ENCODE results near the gene CLCA1.

DNA sequence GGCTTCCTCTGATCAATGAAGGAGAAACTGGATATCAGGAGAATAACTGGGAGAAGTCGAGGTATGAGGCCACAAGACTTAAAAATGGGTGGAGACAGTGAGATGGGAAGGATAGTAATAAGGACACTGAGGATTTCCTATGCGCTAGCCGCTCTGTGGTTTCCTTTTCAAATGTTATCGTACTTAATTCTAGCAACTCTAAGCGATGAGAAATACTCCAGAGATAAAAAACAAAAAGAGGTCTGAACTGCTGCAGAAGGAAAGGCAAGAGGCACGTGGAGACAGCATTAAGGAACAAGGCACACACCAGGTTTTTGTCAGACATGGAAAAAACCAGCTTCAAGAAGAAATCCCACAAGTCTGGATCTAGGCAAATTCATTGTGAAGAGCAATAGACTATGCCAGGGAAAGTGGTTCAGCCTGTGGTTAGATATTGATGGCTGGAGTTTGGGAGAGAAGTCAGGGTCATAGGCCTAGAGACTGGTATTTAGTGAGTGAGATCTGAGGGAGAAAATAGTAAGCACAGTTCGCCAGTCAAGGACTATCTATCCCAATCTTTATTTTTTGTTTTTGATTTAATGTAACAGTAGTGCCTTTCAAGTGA is 39.5 kb upstream of the CLCA1 start:
- TF ChIP-seq TCF12 (IDR thresholded peaks at IDR 0.05): no peak
- TF ChIP-seq, protein P1, sequence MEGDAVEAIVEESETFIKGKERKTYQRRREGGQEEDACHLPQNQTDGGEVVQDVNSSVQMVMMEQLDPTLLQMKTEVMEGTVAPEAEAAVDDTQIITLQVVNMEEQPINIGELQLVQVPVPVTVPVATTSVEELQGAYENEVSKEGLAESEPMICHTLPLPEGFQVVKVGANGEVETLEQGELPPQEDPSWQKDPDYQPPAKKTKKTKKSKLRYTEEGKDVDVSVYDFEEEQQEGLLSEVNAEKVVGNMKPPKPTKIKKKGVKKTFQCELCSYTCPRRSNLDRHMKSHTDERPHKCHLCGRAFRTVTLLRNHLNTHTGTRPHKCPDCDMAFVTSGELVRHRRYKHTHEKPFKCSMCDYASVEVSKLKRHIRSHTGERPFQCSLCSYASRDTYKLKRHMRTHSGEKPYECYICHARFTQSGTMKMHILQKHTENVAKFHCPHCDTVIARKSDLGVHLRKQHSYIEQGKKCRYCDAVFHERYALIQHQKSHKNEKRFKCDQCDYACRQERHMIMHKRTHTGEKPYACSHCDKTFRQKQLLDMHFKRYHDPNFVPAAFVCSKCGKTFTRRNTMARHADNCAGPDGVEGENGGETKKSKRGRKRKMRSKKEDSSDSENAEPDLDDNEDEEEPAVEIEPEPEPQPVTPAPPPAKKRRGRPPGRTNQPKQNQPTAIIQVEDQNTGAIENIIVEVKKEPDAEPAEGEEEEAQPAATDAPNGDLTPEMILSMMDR (IDR thresholded peaks at IDR 0.05): no peak
- TF ChIP-seq, protein P2, sequence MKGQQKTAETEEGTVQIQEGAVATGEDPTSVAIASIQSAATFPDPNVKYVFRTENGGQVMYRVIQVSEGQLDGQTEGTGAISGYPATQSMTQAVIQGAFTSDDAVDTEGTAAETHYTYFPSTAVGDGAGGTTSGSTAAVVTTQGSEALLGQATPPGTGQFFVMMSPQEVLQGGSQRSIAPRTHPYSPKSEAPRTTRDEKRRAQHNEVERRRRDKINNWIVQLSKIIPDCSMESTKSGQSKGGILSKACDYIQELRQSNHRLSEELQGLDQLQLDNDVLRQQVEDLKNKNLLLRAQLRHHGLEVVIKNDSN (IDR thresholded peaks at IDR 0.05; ENCODE audit: borderline replicate concordance, low read depth): no peak
- TF ChIP-seq TAF1 (IDR thresholded peaks at IDR 0.05; ENCODE audit: borderline replicate concordance, low read depth, low read length): no peak
- TF ChIP-seq RAD21 (IDR thresholded peaks at IDR 0.05; ENCODE audit: low read length): no peak
- TF ChIP-seq SMC3 (IDR thresholded peaks at IDR 0.05; ENCODE audit: low read depth, low read length): no peak
- TF ChIP-seq, protein P3, sequence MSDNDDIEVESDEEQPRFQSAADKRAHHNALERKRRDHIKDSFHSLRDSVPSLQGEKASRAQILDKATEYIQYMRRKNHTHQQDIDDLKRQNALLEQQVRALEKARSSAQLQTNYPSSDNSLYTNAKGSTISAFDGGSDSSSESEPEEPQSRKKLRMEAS (IDR thresholded peaks at IDR 0.05; ENCODE audit: low read depth): no peak
- no peak for TF ChIP-seq GABPA (IDR thresholded peaks at IDR 0.05; ENCODE audit: low read depth)
- TF ChIP-seq, protein P4, sequence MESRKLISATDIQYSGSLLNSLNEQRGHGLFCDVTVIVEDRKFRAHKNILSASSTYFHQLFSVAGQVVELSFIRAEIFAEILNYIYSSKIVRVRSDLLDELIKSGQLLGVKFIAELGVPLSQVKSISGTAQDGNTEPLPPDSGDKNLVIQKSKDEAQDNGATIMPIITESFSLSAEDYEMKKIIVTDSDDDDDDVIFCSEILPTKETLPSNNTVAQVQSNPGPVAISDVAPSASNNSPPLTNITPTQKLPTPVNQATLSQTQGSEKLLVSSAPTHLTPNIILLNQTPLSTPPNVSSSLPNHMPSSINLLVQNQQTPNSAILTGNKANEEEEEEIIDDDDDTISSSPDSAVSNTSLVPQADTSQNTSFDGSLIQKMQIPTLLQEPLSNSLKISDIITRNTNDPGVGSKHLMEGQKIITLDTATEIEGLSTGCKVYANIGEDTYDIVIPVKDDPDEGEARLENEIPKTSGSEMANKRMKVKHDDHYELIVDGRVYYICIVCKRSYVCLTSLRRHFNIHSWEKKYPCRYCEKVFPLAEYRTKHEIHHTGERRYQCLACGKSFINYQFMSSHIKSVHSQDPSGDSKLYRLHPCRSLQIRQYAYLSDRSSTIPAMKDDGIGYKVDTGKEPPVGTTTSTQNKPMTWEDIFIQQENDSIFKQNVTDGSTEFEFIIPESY (IDR thresholded peaks at IDR 0.05; ENCODE audit: borderline replicate concordance, low read depth): no peak
- no peak for TF ChIP-seq FOXJ3 (CRISPR knock-in tag; IDR thresholded peaks at IDR 0.05)

Data from SK-N-SH (cell line).